SU-DHL-6 (cell line): Measurements from ENCODE around the gene GPR137.

Source experiments
- H2AFZ ChIP-seq: fragments of 200-600 bp; sonication (generic); 2 replicates; pipeline ENCODE4 v1.6.1; 2014; ENCODE audit warnings: low read depth, mild to moderate bottlenecking, moderate library complexity, mixed read lengths, antibody characterized with exemption, low read length; ENCODE audit not compliant: severe bottlenecking
- H3F3A ChIP-seq: fragments of 200-600 bp; shearing (Covaris generic); 2 replicates; pipeline ENCODE4 v1.6.0; 2016; ENCODE audit warnings: antibody characterized with exemption, mild to moderate bottlenecking; ENCODE audit not compliant: insufficient read depth
- H3K27ac ChIP-seq: fragments of 200-600 bp; sonication (generic); 2 replicates; pipeline ENCODE4 v1.5.1; 2016; ENCODE audit warnings: low read depth, mild to moderate bottlenecking, low read length, moderate library complexity, mixed read lengths
- H3K27me3 ChIP-seq: fragments of 200-600 bp; sonication (generic), shearing (Covaris generic); 2 replicates; pipeline ENCODE4 v1.6.0; 2014; ENCODE audit warnings: mild to moderate bottlenecking, low read length
- H3K36me3 ChIP-seq: fragments of 200-600 bp; sonication (generic); 2 replicates; pipeline ENCODE4 v1.6.1; 2014; ENCODE audit warnings: mild to moderate bottlenecking, low read length, mixed read lengths
- H3K4me2 ChIP-seq: fragments of 300-600, 200-600 bp; shearing (Covaris generic), sonication (generic); 2 replicates; pipeline ENCODE4 v1.6.0; 2014; ENCODE audit warnings: low read length, low read depth, mild to moderate bottlenecking; ENCODE audit not compliant: poor library complexity, severe bottlenecking
- H3K4me3 ChIP-seq: fragments of 200-600 bp; sonication (generic); 2 replicates; pipeline ENCODE4 v1.5.1; 2014; ENCODE audit warnings: antibody characterized with exemption, low read length, mild to moderate bottlenecking, mixed read lengths; ENCODE audit not compliant: insufficient read depth, poor library complexity, severe bottlenecking
- H3K79me2 ChIP-seq: fragments of 200-600 bp; sonication (generic); 2 replicates; pipeline ENCODE4 v1.6.1; 2014; ENCODE audit warnings: mild to moderate bottlenecking, low read length, moderate library complexity; ENCODE audit not compliant: insufficient read depth
- H3K9ac ChIP-seq: fragments of 200-600 bp; sonication (generic); 2 replicates; pipeline ENCODE4 v1.7.0; 2014; ENCODE audit warnings: mild to moderate bottlenecking, low read length
- H3K9me2 ChIP-seq: fragments of 200-600 bp; sonication (generic); replicated peaks from 2 replicates; pipeline ENCODE4 v1.6.1; 2014; ENCODE audit warnings: low read length; ENCODE audit not compliant: insufficient read depth
- H3K9me3 ChIP-seq: fragments of 200-600 bp; sonication (generic); 2 replicates; pipeline ENCODE4 v1.6.1; 2014; ENCODE audit warnings: low read length, mixed read lengths; ENCODE audit not compliant: insufficient read depth
- H4K20me1 ChIP-seq: fragments of 200-600 bp; sonication (generic); 2 replicates; pipeline ENCODE4 v1.6.1; 2014; ENCODE audit warnings: low read depth, mild to moderate bottlenecking, antibody characterized with exemption, low read length, moderate library complexity, mixed read lengths
- CTCF ChIP-seq: fragments of 200-600 bp; sonication (generic); IDR thresholded peaks from one replicate; pipeline ENCODE4 v1.5.1; 2017; ENCODE audit warnings: antibody characterized with exemption, mild to moderate bottlenecking, low read length, moderate library complexity; ENCODE audit not compliant: insufficient read depth, poor library complexity, severe bottlenecking
- EZH2phosphoT487 ChIP-seq: fragments of 200-600 bp; sonication (generic), shearing (Covaris generic); conservative IDR thresholded peaks from 2 replicates; pipeline ENCODE4 v1.6.1; 2018; ENCODE audit warnings: mild to moderate bottlenecking, antibody characterized with exemption, low read length, moderate library complexity, mixed read lengths

The GPR137 gene

GRCh38 chr11:64247729-64248531 lies 37.7 kb upstream of the GPR137 start:
- Histone ChIP-seq H3K36me3 (no peaks in the 10 kb centered on the region), H3K79me2 (peaks cover 24% of the 10 kb centered on the region), H3K9ac (peak overlapping the region; percentile 59; the same call in 1 of the 2 replicates), H3K9me2 (no peaks in the 10 kb centered on the region), H3K4me2 (peak overlapping the region; percentile 71), H3K27ac (no peak overlapping the region), H3K27me3 (no peaks in the 10 kb centered on the region), H3K9me3 (no peaks in the 10 kb centered on the region), H3F3A (peaks cover 40% of the 10 kb centered on the region), H3K4me3 (peak overlapping the region; percentile 51), H2AFZ (peak overlapping the region; percentile 88), H4K20me1 (no peaks in the 10 kb centered on the region)
- TF ChIP-seq CTCF (no peak), EZH2phosphoT487 (no peak)

GRCh38 chr11:64248578-64248977 lies 37.1 kb upstream of the GPR137 start:
- Histone ChIP-seq H3K9me2 (no peaks in the 10 kb centered on the region), H4K20me1 (no peaks in the 10 kb centered on the region), H3K4me2 (no peak overlapping the region), H3F3A (peaks cover 36% of the 10 kb centered on the region), H3K36me3 (no peaks in the 10 kb centered on the region), H3K9ac (no peak overlapping the region), H3K9me3 (no peaks in the 10 kb centered on the region), H3K4me3 (no peak overlapping the region), H3K27ac (no peak overlapping the region), H2AFZ (no peak overlapping the region), H3K79me2 (peaks cover 24% of the 10 kb centered on the region), H3K27me3 (no peaks in the 10 kb centered on the region)
- TF ChIP-seq EZH2phosphoT487 = no peak
- no peak for TF ChIP-seq CTCF

- H3K27me3 ChIP-seq = no peaks in the 10 kb centered on the region
- TF ChIP-seq CTCF = no peak
- no peak for TF ChIP-seq EZH2phosphoT487
- H3K4me3 ChIP-seq = no peak overlapping the region
- no peak overlapping the region for H2AFZ ChIP-seq
- peaks cover 24% of the 10 kb centered on the region for H3K79me2 ChIP-seq
- H3K36me3 ChIP-seq = no peaks in the 10 kb centered on the region
- H3K9me3 ChIP-seq = no peaks in the 10 kb centered on the region
- no peak overlapping the region for H3K9ac ChIP-seq
- no peaks in the 10 kb centered on the region for H3K9me2 ChIP-seq
- H4K20me1 ChIP-seq = no peaks in the 10 kb centered on the region
- no peak overlapping the region for H3K4me2 ChIP-seq
- H3K27ac ChIP-seq = no peak overlapping the region
- H3F3A ChIP-seq = peaks cover 31% of the 10 kb centered on the region
Measured at GRCh38 chr11:64249038-64249437, 36.6 kb upstream of the GPR137 start.
